Left hindlimb (tissue), 1 donor: ENCODE results near the gene RFX4.
A peak's percentile ranks its signal among the peaks of the same experiment; 100 is the strongest.

Experiments
- DNase-seq: peaks from one replicate; pipeline ENCODE4 v3.0.0-alpha.2; 2018

RFX4 gene

GRCh38 chr12:106582641-106583230 is at the start of gene RFX4:
Gene RFX4, plus strand, starts transcription at chr12:106583004. Its CDS starts 317 bp downstream, at chr12:106583321.
- DNase-seq: no peak

- DNase-seq: no peak
Observed at GRCh38 chr12:106541201-106541600, 41.6 kb upstream of the RFX4 start.

DNA sequence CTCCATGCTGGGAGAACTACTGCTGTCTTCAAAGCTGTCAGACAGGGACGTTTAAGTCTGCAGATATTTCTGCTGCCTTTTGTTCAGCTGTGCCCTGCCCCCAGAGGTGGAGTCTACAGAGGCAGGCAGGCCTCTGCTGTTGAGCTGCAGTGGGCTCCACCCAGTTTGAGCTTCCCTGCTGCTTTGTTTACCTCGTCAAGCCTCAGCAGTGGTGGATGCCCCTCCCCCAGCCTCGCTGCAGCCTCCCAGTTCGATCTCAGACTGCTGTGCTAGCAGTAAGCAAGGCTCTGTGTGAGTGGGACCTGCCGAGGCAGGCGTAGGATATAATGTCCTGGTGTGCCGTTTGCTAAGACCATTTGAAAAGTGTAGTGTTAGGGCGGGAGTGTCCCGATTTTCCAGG is 31.4 kb upstream of the RFX4 start:
- DNase-seq: no peak

GRCh38 chr12:106552228-106552627 is 30.6 kb upstream of the RFX4 start:
- no peak for DNase-seq

DNA sequence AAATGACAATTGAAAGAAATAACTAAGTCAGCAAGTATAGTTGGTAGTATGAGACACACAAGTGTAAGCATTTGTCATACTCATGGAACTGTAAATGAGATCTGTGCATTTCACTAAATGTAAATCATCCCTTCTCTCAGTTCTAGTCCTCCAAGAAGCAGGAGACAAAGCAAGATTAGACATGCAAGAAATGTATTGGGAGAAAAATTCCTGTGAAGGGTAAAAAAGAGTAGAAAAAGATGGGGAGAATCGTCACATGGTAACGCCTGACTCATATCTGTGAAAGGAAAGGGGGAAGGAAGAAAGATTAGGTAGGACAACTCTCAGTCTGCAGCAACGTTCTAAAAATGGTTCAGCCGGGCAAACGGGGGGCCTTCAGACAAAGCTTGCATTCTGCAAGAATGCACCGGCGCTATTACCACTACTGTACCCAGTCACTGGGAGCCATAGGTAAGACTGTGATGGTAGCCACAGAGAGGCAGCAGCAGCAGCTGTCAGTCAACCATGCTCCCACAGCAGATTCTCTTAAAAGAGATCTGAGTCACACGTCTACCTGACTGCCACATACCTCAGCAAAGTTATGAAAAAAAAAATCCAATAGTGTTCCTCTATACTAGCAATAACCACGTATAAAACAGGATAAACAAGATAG is 18.0 kb upstream of the RFX4 start:
- DNase-seq: no peak

GRCh38 chr12:106566771-106567170 is 16.0 kb upstream of the RFX4 start:
- no peak for DNase-seq

DNA sequence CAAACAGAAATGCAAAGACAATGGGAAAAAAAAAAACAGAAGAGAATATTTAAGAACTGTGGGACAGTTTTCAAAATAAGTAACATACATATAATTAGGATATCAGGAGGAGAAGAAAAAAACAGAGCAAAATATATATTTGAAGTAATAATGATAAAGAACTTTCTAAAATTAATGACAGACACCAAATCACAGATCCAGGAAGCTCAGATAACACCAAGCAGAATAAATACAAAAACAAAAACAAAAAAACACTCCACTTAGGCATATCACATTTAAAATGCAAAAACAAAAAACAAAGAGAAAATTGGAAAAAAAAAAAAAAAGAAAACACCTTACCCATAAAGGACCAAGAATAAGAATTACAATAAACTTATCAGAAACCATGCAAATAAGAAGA is 9.6 kb upstream of the RFX4 start:
- DNase-seq: no peak

DNA sequence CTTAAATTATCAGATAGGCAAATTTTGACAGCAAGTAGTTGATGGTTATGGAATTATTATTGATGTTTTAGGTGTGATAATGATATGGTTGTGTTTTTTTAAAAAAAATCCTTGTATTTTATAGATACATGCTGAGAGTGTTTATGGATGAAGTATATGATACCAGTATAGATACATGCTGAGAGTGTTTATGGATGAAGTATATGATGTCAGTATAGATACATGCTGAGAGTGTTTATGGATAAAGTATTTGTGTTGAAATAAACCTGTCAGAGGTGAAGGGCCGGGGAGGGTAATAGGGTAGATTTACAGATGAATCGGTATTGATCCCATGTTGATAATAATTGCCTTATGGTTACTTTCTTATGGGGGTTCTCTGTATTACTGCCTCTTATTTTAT is 6.0 kb upstream of the RFX4 start:
- DNase-seq: no peak

- DNase-seq: no peak
Observed at GRCh38 chr12:106580671-106581508, 1.9 kb upstream of the RFX4 start.

GRCh38 chr12:106581543-106582248 is 1.1 kb upstream of the RFX4 start:
- DNase-seq: peak; percentile 50

DNA sequence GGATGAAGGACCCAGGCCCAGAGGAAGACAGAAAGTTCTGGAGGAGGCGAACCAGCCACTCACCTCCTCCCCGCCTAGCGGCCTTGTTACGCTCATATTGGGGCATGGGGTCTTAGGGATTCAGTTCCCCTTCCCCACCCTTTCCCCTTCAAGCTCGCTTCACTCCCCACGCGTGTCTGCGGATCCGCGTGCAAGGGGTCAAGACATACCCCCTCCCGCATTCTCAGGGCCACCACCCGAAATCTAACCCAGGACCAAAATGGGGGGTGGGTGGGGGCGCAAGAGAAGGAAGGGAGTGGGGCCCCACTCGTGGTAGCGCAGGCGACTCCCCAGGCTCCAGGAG is 584 bp upstream of the RFX4 start:
- no peak for DNase-seq

- no peak for DNase-seq
Observed at GRCh38 chr12:106583242-106584103, 669 bp downstream of the RFX4 start.

DNA sequence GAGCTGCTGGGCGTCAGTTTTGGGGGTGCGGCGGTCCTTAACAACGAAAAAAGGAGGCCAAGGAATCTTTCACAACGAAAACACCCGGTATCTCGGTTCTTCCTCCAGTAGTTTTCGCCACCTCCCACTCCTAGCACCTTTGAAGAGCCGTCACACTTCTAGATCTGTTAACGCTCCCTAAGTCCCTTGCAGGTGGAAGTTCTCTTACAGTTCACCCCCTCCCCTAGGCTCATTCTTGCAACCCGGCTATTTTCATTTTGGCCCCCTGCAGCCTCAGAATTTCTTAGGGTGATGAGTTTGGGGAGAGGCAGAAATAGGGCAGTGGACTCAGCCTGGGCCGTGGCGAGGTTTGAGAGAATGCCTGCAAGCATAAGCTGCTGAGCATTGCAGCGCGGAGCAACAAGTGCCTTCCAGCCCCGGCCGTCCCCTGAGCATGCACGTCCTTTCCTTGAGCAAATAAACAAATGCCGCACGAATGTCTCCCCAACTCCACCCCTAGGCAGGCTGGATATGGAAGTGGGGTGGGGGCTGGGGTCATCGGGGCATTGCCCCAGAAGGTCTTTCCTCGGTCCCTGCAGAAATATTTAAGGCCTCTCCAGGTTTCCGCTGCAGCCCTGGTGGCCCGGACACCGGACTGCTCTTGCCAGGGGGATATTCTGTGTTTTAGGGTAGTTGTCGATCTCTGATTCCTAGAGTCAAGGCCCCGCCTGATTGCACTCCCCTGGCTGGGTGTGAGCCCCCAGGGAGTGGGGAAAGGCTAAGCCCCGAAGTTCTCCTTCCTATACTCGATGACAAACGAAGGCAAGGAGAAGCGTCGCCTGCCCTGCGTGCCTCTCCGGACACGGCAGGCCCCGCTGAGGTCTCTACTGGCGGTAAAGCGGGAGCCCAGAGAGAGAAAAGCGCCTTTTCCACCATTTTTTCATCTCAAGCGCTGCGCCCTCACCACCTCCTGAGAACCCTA is 1.6 kb downstream of the RFX4 start:
- no peak for DNase-seq

DNA sequence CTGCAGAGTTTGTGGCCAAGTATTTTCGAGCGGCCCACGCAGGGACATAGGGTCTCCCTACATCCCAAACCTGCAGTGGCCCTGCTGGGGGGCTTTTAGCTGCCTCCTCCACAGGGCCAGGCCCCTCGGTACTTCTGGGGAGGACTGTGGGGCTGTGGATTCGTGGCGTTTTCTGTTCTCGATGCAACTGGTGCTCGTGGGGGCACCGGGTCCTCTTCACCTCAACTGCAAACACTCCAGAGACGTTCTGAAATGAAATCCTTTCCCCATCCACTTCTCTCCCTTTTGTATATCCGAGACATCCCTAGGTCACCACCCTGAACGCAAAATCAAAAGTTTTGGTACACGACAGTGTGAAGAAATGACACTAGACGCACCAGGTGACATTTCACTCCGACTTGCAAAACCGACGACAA is 2.3 kb downstream of the RFX4 start:
- no peak for DNase-seq

DNA sequence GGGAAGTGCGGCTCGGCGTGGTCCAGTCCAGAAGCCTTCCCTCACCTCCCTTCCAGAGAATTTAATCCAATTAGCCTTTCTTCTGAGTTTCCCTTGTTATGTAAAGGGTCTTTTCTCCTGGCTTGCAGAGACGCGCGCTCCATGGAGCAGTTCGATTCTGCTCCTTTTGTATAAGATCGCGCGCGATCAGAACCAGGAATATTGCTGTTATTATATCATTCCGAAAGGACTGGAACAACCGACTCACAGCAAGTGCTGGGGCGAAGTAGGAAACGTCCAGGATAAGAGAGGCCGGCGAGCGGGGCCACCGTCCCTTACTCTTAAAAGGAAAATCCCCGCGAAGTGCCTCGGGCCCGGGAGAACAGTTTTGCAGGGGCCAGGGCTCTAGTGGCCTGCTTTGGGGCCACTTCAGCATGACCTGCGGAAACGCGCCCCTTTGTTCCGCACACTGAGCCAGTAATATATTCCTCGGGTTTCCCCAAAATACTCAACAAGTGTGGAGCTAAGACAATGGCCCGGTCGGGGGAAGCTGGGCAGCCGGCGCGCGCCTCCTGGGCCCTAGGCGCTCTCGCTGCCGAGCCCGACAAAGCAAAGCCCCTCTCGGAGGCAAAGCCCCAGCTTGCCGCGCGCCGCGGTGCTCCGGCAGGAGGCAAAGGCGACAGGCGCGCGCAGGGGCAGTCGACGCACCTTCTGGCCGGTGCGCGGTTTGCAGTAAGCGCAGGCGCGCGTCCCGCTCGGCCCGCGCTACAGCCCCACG is 2.9 kb downstream of the RFX4 start:
- no peak for DNase-seq

DNA sequence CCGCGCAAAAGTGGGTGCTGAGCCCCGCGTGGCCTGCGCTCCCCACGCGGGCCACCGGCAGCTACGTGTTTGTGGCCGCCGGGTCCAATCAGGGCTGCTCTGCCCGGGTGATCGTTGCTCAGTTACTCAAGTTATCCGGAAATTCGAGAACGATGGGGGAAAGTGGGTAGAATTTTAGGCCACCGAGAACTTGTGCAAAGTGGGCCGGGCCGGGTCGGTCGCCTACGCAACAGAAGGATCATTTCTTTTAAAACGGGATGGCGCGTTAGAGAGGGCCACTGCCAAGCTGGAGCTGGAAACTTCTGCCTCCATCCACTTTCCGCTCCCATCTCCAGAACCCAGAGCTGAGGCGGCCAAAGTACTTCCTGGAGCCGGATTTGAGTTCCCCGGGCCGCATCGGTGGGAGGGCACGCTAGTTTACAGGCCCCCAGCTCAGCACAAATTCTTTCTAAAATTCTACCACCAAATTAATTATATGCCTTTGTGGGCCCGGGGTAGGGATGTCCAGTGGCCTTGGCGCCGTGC is 3.5 kb downstream of the RFX4 start:
- no peak for DNase-seq

- DNase-seq: peak; percentile 64
Observed at GRCh38 chr12:106586803-106587684, 4.2 kb downstream of the RFX4 start.

DNA sequence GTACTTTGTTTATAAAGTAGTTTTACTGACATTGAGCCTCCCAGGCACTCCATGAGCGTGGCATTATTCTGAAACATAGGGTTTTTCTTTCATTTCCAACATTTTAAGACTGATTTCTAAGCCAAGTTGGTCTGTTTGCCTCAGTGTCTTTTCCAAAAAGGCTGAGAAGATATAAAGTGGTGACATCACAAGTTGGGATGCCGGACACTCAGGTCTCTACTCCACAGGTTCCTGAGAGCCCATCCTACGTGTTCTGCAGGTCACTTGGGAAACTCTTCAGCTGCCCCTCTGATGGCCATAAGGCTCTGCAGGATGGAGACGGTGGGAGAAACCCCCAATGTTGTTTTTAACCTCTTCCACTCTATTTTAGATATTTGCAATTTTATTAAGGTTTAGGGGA is 6.0 kb downstream of the RFX4 start:
- DNase-seq: no peak

DNA sequence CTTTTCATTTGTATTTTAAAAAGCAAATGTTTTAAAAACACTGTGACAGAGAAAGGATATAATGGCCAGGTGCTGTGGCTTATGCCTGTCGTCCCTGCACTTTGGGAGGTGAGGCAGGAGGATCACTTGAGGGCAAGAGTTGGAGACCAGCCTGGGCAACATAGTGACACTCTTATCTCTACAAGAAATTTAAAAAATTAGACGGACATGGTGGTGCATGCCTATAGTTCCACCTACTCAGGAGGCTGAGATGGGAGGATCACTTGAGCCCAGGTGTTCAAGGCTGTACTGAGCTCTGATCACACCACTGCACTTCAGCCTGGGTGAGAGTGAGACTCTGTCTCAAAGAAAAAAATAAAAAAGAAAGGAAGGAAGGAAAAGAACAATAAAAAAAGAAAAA is 7.8 kb downstream of the RFX4 start:
- no peak for DNase-seq
